GM21619 (cell line): ENCODE results near the gene CLECL1.

Source experiments
- ATAC-seq: cut with Tn5 transposase; IDR thresholded peaks from one replicate; pipeline ENCODE4 v1.9.1; 2021; ENCODE audit not compliant: unreplicated experiment

Gene CLECL1

GRCh38 chr12:9732921-9733461 lies at the start of gene CLECL1:
CLECL1 (minus strand) TSS chr12:9733097.
- ATAC-seq = peak; percentile 41

GRCh38 chr12:9781360-9781759 lies 48.5 kb upstream of the CLECL1 start:
- no peak for ATAC-seq

GRCh38 chr12:9779209-9779608 lies 46.3 kb upstream of the CLECL1 start:
- ATAC-seq = no peak

GRCh38 chr12:9776781-9777180 lies 43.9 kb upstream of the CLECL1 start:
- ATAC-seq = no peak

GRCh38 chr12:9773216-9773877 lies 40.5 kb upstream of the CLECL1 start:
- no peak for ATAC-seq

GRCh38 chr12:9763025-9763424 lies 30.1 kb upstream of the CLECL1 start:
- ATAC-seq = no peak

- no peak for ATAC-seq
Measured at GRCh38 chr12:9762369-9762768, 29.5 kb upstream of the CLECL1 start.

GRCh38 chr12:9761419-9761781 lies 28.5 kb upstream of the CLECL1 start:
- no peak for ATAC-seq

- ATAC-seq = peak; percentile 41
Measured at GRCh38 chr12:9760699-9761418, 28.0 kb upstream of the CLECL1 start, which contains the start of gene CD69. CD69 (minus strand) TSS chr12:9760901; CDS start chr12:9760820, 81 bp downstream.

GRCh38 chr12:9760120-9760519 lies 27.2 kb upstream of the CLECL1 start:
- no peak for ATAC-seq

GRCh38 chr12:9759694-9760093 lies 26.8 kb upstream of the CLECL1 start:
- ATAC-seq = no peak

GRCh38 chr12:9758119-9758518 lies 25.2 kb upstream of the CLECL1 start:
- ATAC-seq = no peak

GRCh38 chr12:9757433-9758025 lies 24.6 kb upstream of the CLECL1 start:
- no peak for ATAC-seq

- ATAC-seq = no peak
Measured at GRCh38 chr12:9756706-9757105, 23.8 kb upstream of the CLECL1 start.

- no peak for ATAC-seq
Measured at GRCh38 chr12:9756170-9756569, 23.3 kb upstream of the CLECL1 start.

- no peak for ATAC-seq
Measured at GRCh38 chr12:9755567-9755966, 22.7 kb upstream of the CLECL1 start.

- no peak for ATAC-seq
Measured at GRCh38 chr12:9755035-9755434, 22.1 kb upstream of the CLECL1 start.

- ATAC-seq = no peak
Measured at GRCh38 chr12:9754099-9754927, 21.4 kb upstream of the CLECL1 start.

GRCh38 chr12:9753498-9753897 lies 20.6 kb upstream of the CLECL1 start:
- no peak for ATAC-seq

GRCh38 chr12:9753073-9753472 lies 20.2 kb upstream of the CLECL1 start:
- no peak for ATAC-seq
